ENCODE data around the gene PTPRR.

GRCh38 chr12:70608184-70608583, 312.4 kb downstream of the PTPRR start:
- TF ChIP-seq CTCF (IDR thresholded peaks at IDR 0.05; ENCODE audit: extremely low read depth in 1 of 2, insufficient read depth in 1 of 2, low read depth in 1 of 2, low read length in 2 of 2) (no peak), POLR2A (IDR thresholded peaks at IDR 0.05; ENCODE audit: low read depth, low read length) (no peak), EZH2 (IDR thresholded peaks at IDR 0.05; ENCODE audit: borderline replicate concordance, low read depth, low read length, severe bottlenecking) (no peak), MYC (IDR thresholded peaks at IDR 0.05; ENCODE audit: low read depth, low read length) (no peak)
